ELR (cell line): Measurements from ENCODE around the gene ZBTB47.
A peak's percentile ranks its signal among the peaks of the same experiment; 100 is the strongest.

ENCODE experiments used
- DNase-seq: peaks from one replicate; pipeline ENCODE4 v3.0.0-alpha.2; 2015; ENCODE audit warnings: low read depth

ZBTB47 gene

GRCh38 chr3:42699511-42699971 is 46.0 kb downstream of the ZBTB47 start:
- no peak for DNase-seq

DNA sequence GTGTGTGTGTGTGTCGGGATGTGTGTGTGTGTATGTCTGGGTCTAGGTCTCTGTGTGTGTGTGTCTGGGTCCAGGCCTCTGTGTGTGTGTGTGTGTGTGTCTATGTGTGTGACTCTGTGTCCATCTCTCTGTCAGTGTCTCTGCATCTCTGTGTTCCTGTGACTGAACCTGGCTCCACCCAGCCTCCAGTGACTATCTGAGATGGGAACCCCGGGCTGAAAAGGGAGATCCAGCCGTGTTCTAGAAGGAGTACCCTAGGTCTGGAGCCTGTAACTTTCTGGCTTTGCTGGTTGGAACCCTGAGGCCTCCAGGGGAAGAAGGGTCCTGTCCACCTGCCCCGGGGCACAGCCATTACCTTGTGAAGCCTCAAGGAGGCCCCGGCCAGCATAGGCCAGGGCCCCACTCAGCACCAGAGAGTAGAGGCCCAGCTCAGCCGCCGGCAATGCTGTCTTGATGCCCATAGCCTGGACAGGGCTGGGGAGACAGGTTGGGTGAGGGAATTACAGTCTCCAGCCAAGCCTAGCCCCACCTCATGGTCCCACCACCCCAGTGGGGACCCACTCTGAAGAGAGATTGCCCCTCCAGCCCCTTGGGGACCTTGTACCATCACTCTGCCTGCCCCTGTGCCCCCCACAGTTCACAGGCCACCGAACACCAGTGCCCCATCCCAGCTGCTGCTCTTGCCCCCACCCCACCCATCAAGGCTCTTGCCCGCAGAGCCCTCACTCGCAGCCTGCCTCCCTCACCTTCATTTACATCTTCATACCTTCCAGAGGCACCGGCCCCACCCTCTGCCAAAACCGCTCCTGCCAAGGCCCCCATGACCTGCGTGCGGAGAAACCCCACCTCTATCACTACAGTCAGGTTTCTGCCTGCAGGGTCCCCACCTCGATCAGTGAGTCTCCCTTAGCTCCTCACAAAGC is 47.1 kb downstream of the ZBTB47 start:
- DNase-seq: no peak

DNA sequence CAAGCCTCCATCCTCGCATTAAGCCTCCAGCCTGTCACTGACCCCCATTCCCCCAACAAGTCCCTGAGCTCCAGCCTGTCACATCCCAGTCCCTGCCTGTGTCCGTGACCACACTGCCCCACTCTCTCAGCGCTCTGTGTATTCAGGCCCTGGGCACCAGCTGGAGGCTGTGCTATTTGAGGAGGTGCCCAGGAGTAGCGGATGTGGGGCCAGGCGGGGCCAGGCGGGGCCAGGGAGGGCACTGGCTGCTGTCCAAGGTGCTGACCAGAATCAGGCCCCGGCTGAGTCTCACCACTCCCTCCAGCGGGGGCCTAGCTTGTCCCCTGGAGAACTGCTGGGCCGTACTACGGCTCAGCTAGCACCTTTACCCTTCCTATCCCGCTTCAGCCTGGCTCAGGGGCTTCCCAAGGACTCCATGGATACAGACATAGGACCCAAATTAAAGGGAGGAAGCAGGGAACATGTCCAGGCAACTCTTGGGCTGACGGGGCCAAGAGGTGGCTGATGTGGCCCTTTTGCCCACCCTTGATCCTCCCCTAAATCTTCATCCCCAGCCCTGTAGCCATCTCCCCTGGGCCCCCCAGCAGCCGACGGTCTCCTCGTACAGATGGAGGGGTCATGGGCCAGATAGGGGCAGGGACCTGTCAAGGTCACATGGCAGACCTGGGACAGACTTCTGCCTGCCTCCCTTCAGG is 48.0 kb downstream of the ZBTB47 start:
- DNase-seq: peak; percentile 51

- DNase-seq: no peak
These were observed 48.8 kb downstream of the ZBTB47 start, which contains the start of gene HHATL for GRCh38 chr3:42702066-42702951. Gene HHATL, minus strand, starts transcription at chr3:42702798. Its CDS starts 1,972 bp downstream, at chr3:42700826.

DNA sequence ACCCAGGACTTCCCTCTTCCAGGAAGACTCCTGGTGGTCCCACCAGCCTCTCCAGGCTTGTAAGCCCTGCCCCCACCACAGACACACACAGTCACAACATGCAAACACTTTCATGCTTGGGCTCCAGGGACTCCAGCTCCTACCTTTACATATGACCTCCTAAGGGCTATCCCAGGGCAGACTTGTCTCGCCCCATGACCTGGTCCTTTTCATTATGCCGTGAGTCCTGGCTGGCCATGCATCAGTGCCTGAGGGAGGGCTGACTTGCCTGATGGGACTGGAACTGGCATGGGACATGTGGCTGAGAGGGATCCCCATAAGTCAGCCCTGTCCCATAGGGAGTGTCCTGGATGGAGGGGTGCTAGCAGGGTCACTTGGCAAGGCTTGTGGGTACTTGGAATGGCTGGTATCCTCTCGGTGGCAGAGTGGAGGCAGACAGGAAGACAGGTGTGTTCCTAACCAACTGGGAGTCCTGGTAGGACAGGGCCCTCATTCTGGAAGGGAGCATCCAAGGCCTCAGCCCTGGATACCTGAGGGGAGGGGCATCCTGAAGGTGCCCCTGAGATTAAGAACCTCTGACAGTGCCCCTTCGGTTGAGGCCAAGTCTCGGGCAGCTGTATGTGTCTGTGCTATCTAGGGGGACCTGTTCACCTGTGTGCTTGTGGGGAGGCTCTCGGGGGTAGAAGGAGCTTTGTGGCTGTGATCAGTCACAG is 49.6 kb downstream of the ZBTB47 start:
- DNase-seq: no peak

DNA sequence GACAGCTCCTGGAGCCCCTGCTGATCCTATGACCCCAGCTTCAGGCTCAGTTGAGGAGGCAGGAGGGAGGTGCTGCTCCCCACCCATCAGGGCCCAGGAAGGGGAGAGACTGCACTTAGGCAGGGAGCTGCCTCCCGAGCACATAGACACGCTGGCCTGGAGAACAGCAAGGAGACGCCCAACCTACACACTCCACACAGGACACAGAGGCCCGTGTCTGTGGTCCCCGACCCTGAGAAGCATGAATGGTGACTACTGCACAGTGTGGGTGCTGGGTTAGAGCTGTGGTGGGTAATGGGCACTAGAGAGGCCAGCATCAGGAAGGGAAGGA is 50.2 kb downstream of the ZBTB47 start:
- DNase-seq: no peak

GRCh38 chr3:42704136-42704841 is 50.8 kb downstream of the ZBTB47 start:
- DNase-seq: peak; percentile 44

- DNase-seq: no peak
These were observed 51.7 kb downstream of the ZBTB47 start for GRCh38 chr3:42705058-42705767.

DNA sequence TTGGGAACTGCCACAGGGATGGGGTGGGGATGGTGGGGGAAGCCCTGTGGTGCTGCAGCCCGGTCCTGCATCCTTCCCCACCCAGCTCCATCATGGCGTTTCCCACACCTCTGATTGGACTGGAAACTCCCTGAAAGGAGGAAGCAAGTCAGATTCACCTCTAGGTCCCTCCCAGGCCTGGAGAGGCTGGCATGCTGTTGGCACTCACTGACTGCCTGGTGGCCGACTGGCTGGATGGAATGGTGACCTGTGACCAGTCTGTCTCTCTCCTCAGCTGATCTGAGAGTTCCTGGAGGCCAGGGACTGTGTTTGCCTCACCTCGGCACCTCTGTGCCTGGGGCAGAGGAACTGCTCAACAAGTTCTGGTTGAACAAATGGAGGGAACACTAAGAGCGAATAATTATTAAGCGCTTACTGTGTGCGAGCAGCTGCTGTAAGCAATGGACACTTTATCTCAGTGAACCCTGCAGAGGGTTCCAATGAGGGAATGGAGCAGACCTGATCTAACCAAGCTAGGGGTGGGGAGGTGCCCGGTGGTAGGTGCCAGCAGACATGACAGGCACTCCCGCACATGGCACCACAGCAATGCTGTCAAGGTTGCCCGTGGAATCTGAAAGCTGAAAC is 52.6 kb downstream of the ZBTB47 start:
- DNase-seq: no peak

GRCh38 chr3:42706721-42707619 is 53.5 kb downstream of the ZBTB47 start:
- DNase-seq: no peak

GRCh38 chr3:42707620-42708355 is 54.3 kb downstream of the ZBTB47 start:
- no peak for DNase-seq

DNA sequence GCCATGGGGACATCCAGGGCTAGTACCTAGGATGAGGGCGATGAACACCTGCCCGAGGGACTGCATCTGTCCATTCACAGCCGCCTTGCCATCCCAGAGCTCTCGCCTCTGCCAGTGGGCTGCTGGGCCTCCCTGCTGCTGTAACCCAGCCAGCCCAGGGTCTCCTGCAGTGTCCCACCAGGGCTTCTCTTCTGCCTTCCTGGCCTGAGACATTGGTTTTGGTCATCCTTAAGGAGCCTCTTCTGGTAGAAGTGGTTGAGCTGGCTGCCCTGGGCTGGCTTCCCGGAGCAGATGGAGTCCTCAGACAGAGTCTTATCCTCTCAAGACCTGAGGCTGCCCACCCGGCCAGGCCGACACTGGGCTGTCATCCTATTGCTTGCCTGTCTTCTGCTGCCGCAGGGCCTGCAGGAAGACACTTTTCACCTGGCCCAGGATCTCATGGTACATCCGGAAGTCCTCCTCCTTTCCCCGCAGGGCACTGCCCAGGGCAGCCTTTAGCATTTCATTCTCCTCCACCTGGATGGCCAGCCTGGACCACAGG is 55.2 kb downstream of the ZBTB47 start:
- DNase-seq: no peak

DNA sequence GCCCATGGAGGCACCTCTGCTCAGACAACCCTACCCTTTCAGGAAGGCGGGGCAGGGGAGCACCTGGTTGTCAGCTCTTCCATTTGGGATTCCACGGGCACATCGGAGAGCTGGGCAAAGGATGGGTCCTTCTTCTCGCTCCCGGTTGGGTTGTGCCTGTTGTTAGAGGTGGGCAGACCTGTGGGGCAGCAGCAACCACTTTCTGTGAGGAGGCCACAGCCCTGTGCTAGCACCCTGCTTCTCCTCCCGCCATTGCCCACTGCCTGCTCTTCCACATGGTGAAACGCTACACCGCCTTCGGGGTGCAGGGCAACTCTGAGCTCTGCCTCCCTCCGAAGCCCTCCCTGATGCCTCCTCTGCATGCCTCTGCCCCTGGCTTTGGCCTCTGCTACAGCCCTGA is 56.1 kb downstream of the ZBTB47 start:
- DNase-seq: no peak

- no peak for DNase-seq
These were observed 57.0 kb downstream of the ZBTB47 start for GRCh38 chr3:42710323-42711021.

DNA sequence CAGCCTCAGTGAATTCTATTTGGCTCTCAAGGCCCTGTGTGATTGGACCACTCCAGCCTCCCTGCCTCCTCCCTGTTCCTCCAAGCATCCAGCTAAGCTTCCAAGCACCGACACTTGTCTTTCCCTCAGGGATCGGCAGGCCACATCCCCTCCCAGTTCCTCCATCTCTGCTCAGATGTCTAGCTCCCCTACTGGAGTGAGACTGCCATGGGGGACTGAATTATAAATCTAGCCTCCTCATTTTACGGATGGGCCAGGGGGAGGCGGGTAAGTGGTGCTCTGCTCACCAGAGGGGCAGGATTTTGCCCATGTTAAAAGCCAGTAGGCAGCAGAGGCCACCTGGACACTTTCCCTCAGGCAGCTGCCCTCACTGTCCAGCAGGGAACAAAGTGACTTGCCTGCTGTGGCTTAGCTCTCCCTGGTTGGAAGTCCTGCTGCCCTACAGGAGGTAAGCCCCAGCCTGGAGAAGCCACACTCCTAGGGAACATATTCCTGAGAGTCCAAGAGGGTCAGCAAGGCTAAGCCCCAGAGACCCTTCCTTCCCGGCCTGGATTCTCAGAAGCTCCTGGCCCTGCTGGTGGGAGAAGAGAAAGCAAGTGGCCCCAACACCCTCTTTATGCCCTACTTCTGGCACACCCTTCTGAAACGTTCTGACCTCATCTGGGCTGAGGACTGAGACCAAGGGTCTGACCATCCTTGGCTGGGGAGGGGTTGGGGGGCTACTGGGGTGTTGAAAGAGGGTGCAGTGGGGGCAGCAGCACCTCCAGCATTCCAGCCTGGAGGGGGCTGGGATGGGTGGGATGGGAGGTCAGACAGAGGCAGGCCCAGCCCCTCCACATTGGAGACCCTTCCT is 58.2 kb downstream of the ZBTB47 start:
- peak; percentile 30 for DNase-seq

GRCh38 chr3:42712344-42712648 is 58.8 kb downstream of the ZBTB47 start:
- no peak for DNase-seq
